ENCODE results near the gene HDAC1.

Gene HDAC1

GRCh38 chr1:32299327-32299726 is 7.4 kb downstream of the HDAC1 start:
- H3K4me2 ChIP-seq: no peak overlapping the region

DNA sequence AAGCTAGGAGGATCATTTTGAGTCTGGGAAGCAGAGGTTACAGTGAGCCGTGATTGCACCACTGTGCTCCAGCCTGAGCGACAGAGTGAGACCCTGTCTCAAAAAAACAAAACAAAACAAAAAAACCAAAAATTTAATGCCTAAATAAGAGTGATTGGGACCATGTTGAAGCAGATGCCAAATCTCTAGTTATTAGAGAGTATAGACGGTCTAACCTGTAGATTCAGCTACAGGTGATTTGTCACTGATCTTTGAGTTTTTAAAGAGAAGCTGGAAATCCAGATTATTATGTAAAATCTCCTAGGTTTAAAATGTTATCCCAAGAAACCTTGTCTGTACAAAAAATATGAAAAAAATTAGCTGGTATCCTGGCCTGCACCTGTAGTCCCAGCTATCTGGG is 11.5 kb downstream of the HDAC1 start:
- TF ChIP-seq Cebpa-rat (IDR thresholded peaks at IDR 0.05): no peak
- H3K9ac ChIP-seq: no peak overlapping the region
- H3K9me3 ChIP-seq: peaks cover 24% of the 10 kb centered on the region
- no peak overlapping the region for H3K4me3 ChIP-seq
- H3K27ac ChIP-seq: no peak overlapping the region
- H3K4me1 ChIP-seq: peaks cover 18% of the 10 kb centered on the region; the same call in 1 of the 2 replicates
- H3K36me3 ChIP-seq: peaks cover 96% of the 10 kb centered on the region
- H4K20me1 ChIP-seq: peaks cover 78% of the 10 kb centered on the region
- no peak overlapping the region for H3K4me2 ChIP-seq
- no peaks in the 10 kb centered on the region for H3K27me3 ChIP-seq

More at GRCh38 chr1:32299327-32299726, 7.4 kb downstream of the HDAC1 start:
- peaks cover 46% of the 10 kb centered on the region for H3K4me1 ChIP-seq
- no peak overlapping the region for H3K27ac ChIP-seq
- H3K9me3 ChIP-seq: peaks cover 15% of the 10 kb centered on the region
- H3K36me3 ChIP-seq: peaks cover 97% of the 10 kb centered on the region
- H3K27me3 ChIP-seq: no peaks in the 10 kb centered on the region
- H3K9ac ChIP-seq: no peak overlapping the region
- no peak for TF ChIP-seq Cebpa-rat (IDR thresholded peaks at IDR 0.05)
- H4K20me1 ChIP-seq: peaks cover 75% of the 10 kb centered on the region
- H3K4me3 ChIP-seq: no peak overlapping the region

GRCh38 chr1:32303997-32304622 is 12.2 kb downstream of the HDAC1 start:
- Histone ChIP-seq H3K9me3 (peaks cover 24% of the 10 kb centered on the region), H3K27ac (no peak overlapping the region), H3K4me1 (peaks cover 12% of the 10 kb centered on the region; the same call in 1 of the 2 replicates), H3K27me3 (no peaks in the 10 kb centered on the region), H3K36me3 (peaks cover 96% of the 10 kb centered on the region), H4K20me1 (peaks cover 77% of the 10 kb centered on the region), H3K4me2 (no peak overlapping the region), H3K9ac (no peak overlapping the region), H3K4me3 (no peak overlapping the region)
- no peak for TF ChIP-seq Cebpa-rat (IDR thresholded peaks at IDR 0.05)

GRCh38 chr1:32305310-32305709 is 13.4 kb downstream of the HDAC1 start:
- peaks cover 18% of the 10 kb centered on the region for H3K4me1 ChIP-seq

GRCh38 chr1:32307324-32307723 is 15.4 kb downstream of the HDAC1 start:
- no peak overlapping the region for H3K9ac ChIP-seq
- no peak overlapping the region for H3K4me2 ChIP-seq
- H4K20me1 ChIP-seq: peaks cover 77% of the 10 kb centered on the region
- no peak overlapping the region for H3K27ac ChIP-seq
- peaks cover 79% of the 10 kb centered on the region for H3K36me3 ChIP-seq
- peaks cover 24% of the 10 kb centered on the region for H3K9me3 ChIP-seq
- H3K4me3 ChIP-seq: no peak overlapping the region
- no peak for TF ChIP-seq Cebpa-rat (IDR thresholded peaks at IDR 0.05)
- peaks cover 32% of the 10 kb centered on the region for H3K4me1 ChIP-seq
- H3K27me3 ChIP-seq: no peaks in the 10 kb centered on the region

More at GRCh38 chr1:32305310-32305709, 13.4 kb downstream of the HDAC1 start:
- Histone ChIP-seq H3K4me3 (no peak overlapping the region), H3K27ac (no peak overlapping the region), H3K36me3 (peaks cover 96% of the 10 kb centered on the region), H3K9ac (no peak overlapping the region), H3K4me2 (no peak overlapping the region), H3K27me3 (no peaks in the 10 kb centered on the region), H4K20me1 (peaks cover 77% of the 10 kb centered on the region), H3K9me3 (peaks cover 24% of the 10 kb centered on the region)
- no peak for TF ChIP-seq Cebpa-rat (IDR thresholded peaks at IDR 0.05)

- H3K27ac ChIP-seq: peak overlapping the region; percentile 37; the same call in 1 of the 2 replicates
- no peak overlapping the region for H3K4me3 ChIP-seq
- peaks cover 8% of the 10 kb centered on the region; the same call in 1 of the 2 replicates for H3K9me3 ChIP-seq
- H3K4me2 ChIP-seq: 0 out of 2 replicates have a peak overlapping the region, but pooled peaks have one; percentile 1
- H4K20me1 ChIP-seq: peaks cover 81% of the 10 kb centered on the region
- TF ChIP-seq Cebpa-rat (IDR thresholded peaks at IDR 0.05): no peak
- no peaks in the 10 kb centered on the region for H3K27me3 ChIP-seq
- peaks cover 72% of the 10 kb centered on the region for H3K36me3 ChIP-seq
- H3K9ac ChIP-seq: no peak overlapping the region
- H3K4me1 ChIP-seq: peaks cover 43% of the 10 kb centered on the region
Measured at GRCh38 chr1:32309960-32310359, 18.1 kb downstream of the HDAC1 start.

GRCh38 chr1:32311709-32312393 is 20.0 kb downstream of the HDAC1 start:
- no peak for TF ChIP-seq Cebpa-rat (IDR thresholded peaks at IDR 0.05)
- peaks cover 68% of the 10 kb centered on the region for H4K20me1 ChIP-seq
- 0 out of 2 replicates have a peak overlapping the region, but pooled peaks have one; percentile 17 for H3K9ac ChIP-seq
- no peaks in the 10 kb centered on the region for H3K9me3 ChIP-seq
- H3K4me3 ChIP-seq: no peak overlapping the region
- H3K36me3 ChIP-seq: peaks cover 53% of the 10 kb centered on the region
- H3K4me2 ChIP-seq: peak overlapping the region; percentile 1; the same call in 1 of the 2 replicates
- no peaks in the 10 kb centered on the region for H3K27me3 ChIP-seq
- H3K4me1 ChIP-seq: peaks cover 62% of the 10 kb centered on the region
- no peak overlapping the region for H3K27ac ChIP-seq

GRCh38 chr1:32316903-32317277 is 25.0 kb downstream of the HDAC1 start:
- TF ChIP-seq Cebpa-rat (IDR thresholded peaks at IDR 0.05): no peak
- peaks cover 33% of the 10 kb centered on the region for H4K20me1 ChIP-seq
- peaks cover 81% of the 10 kb centered on the region for H3K4me1 ChIP-seq
- H3K4me2 ChIP-seq: peak overlapping the region; percentile 78
- peak overlapping the region; percentile 36; the same call in 1 of the 2 replicates for H3K9ac ChIP-seq
- H3K27me3 ChIP-seq: no peaks in the 10 kb centered on the region
- 0 out of 2 replicates have a peak overlapping the region, but pooled peaks have one; percentile 20 for H3K27ac ChIP-seq
- H3K4me3 ChIP-seq: no peak overlapping the region
- H3K9me3 ChIP-seq: no peaks in the 10 kb centered on the region
- H3K36me3 ChIP-seq: peaks cover 58% of the 10 kb centered on the region

GRCh38 chr1:32318127-32318869 is 26.4 kb downstream of the HDAC1 start:
- H3K27me3 ChIP-seq: no peaks in the 10 kb centered on the region
- peaks cover 61% of the 10 kb centered on the region for H3K36me3 ChIP-seq
- no peak overlapping the region for H3K9ac ChIP-seq
- peaks cover 83% of the 10 kb centered on the region for H3K4me1 ChIP-seq
- peaks cover 24% of the 10 kb centered on the region for H4K20me1 ChIP-seq
- no peak overlapping the region for H3K4me3 ChIP-seq
- H3K9me3 ChIP-seq: no peaks in the 10 kb centered on the region
- peak overlapping the region; percentile 78 for H3K4me2 ChIP-seq
- peak overlapping the region; percentile 24; the same call in 1 of the 2 replicates for H3K27ac ChIP-seq
- no peak; the same call in 1 of the 2 replicates for TF ChIP-seq Cebpa-rat (IDR thresholded peaks at IDR 0.05)
